Stimulated activated CD4-positive, alpha-beta T cell treated with anti-CD3 and anti-CD28 coated beads, Interleukin-1b, Interleukin-23, amount 100 ng/mL, for 4 hours (primary cell): ENCODE measurements around the gene NELL1.

Experiments used
- DNase-seq, 2 donors: peaks; one replicate each; pipeline ENCODE4 v3.0.0-alpha.2; 2020; ENCODE audit warnings: low read depth in 2 of 2

NELL1 gene

DNA sequence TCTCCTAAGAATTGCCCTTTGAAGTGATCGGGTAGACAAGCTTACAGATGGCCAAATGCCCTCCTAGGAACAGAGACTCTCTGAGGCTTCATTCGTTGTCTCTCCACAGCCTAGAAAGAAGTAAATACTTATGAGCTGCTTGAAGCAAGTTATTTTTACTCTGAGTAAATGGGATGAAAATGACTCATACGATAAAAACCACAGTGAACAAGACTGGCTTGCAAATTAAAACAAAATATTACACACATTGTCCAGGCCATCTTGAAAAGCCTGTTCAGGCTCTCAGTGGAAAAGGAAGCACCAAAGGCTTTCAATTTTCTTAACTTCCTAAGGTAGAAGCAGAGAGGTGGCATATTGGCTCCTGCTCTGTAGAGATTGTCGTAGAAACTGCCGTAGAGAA lies 294.2 kb downstream of the NELL1 start:
- no peak for DNase-seq

DNA sequence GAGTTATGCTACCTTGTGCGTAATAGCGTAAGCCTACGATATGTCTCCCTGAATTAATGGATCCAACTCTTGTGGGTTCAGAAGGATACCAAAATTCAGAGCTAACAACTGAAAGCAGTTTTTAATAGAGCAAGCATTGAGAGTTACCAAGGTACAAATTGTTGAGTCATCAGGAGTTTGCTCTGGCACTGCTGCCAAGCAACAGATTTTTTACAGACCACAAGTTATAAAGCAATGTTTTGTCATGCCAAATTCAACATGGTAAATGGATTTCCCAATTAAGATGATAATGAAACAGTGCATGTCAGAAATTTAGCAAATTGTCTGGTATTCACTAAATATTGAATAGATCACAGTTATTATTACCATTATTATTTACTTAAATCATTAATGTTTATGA lies 295.6 kb downstream of the NELL1 start:
- no peak for DNase-seq

- no peak for DNase-seq
Observed at GRCh38 chr11:20966489-20966888, 297.1 kb downstream of the NELL1 start.

DNA sequence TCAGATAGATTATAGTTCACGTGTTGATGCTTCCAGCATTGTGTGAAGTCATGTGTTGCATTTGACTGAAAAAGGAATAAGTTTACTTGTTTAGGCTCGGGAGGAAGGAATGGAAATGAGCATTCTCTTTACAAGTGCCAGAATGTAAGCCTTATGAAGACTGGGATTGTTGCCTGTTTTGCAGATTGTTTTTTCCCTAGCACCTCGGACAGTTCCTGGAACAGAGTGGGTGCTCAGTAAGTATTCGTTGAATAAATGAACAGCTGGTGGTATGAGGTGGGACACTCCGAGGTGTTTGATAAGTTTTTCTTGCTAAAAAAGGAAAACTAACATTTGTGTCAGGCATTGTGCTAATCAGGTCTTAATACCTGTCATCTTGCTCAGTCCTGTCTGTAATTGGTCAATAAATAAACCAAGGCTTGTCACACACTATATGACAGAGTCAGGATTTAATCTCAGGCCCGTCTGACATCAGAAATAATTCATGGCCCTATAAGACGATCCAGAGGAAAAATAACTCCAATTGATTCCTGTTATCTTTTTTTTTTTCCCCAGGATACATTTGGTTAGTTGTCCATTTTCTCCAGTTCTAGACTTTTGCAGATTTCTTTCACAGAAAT lies 304.7 kb downstream of the NELL1 start:
- DNase-seq = no peak

DNA sequence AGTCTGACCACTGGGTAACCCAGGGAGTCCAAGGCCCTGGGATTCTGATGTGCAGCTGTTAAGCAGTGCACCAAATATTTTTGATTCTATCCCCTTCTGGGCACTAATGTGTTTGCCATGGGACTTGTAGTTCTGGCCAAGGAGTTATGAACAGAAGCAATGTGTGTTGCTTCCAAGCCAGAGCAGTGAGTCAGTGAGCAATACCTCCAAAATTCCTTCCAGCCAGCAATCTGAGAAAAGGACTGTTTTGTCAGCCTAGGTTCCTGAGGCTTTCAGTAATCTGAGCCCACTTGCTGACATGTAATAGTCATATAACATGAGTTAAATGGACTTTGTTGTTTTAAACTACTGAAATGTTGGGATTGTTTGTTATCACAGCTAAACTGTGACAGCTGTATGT lies 311.4 kb downstream of the NELL1 start:
- no peak for DNase-seq

- no peak for DNase-seq
Observed at GRCh38 chr11:20990447-20990846, 321.1 kb downstream of the NELL1 start.

GRCh38 chr11:20991471-20991870 lies 322.1 kb downstream of the NELL1 start:
- DNase-seq = no peak

- no peak for DNase-seq
Observed at GRCh38 chr11:21007297-21007696, 337.9 kb downstream of the NELL1 start.

DNA sequence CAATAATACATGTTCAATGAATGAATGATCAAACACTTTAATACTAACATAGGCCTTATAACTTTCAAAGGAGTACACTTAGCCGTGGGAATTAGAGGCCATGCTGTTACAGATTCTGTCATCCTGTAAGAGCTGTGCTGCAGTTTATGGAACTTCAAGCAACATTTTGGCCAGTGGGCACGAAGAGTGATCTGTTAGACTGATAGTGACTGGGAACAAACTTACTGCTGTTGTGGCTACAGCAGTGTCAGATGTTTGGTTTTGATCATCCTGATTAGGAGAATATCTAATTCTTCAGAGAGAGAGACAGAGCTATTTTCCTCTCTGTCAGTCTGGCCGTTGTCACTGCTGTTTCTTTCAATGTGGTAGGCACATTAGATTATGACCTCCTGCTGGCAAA lies 348.9 kb downstream of the NELL1 start:
- DNase-seq = no peak

- DNase-seq = no peak
Observed at GRCh38 chr11:21026685-21027084, 357.3 kb downstream of the NELL1 start.

GRCh38 chr11:21037850-21038249 lies 368.5 kb downstream of the NELL1 start:
- no peak for DNase-seq

DNA sequence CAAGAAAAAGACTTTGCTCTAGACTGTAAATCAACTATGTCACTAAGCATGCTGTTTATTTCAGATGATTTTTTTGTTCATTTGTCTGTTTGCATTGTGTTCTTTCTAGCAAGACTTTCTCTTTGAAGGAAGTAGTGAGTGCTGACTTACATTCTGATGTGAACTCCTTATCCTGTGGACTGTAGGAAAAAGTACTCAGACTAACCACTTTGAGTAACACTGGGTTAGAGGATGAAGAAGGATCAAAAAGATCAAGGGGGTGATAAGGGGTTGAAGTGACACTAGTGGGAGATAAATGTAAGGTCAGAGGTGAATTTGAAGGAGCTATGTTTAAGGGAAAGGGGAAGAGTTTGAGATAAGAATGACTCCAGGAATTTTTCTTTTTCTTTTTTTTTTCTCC lies 369.4 kb downstream of the NELL1 start:
- DNase-seq = no peak

GRCh38 chr11:21040630-21041029 lies 371.2 kb downstream of the NELL1 start:
- no peak for DNase-seq

DNA sequence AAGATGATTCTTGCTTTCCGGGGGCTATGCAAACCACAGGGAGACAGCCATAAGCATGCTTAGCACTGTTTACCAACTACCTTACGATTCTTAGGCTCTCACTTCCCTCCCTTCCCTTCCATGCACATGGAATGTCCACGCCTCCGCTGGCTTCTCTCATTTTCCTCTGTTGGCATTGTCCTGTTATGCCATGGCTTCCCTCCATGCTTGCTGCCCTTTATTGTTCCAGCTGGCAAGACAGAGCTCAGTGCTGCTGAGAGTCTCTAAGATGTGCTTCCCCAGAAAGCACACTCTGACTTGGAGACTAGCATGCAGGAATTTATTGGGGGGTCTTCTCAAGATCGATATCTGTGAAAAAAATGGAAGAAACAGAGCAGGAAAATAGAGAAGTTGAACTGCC lies 379.2 kb downstream of the NELL1 start:
- DNase-seq = no peak

DNA sequence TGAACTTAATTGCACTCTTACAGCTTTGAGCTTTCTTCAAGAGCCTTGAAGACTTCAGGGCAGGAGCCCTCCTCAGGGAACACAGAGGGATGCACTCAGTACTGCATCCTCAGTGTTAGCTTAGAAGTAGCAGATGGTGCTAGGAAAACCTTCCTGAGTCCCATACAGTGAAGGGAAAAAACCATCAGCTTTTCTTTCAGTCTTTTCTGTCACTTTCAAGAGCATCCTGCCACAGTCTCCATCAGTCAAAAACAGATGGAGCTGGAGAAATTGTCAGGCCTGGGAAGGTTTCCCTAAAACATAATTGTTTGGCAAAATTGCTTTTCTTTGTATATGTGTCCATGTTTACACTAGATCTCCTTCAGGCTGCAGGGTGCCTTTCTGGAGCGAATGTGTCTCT lies 384.1 kb downstream of the NELL1 start:
- no peak for DNase-seq

GRCh38 chr11:21056644-21057043 lies 387.3 kb downstream of the NELL1 start:
- DNase-seq = no peak

DNA sequence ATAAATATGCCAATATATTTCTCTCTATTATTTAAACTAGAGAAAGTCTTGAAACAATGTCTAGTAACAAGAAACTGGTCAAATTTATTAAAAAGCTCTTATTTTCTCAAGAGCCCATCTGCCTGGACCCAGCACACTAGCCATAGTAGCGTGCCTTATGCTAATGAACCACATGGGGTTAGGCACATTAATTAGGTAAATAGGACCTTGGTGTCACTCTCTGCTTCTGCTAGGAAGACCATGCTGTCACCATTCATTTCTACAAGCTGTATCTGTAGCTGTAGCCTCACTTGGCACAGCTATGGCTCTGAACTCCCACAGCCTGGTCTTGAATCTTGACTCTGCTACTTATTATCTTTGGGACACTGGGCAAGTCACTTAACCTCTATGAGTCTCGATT lies 390.5 kb downstream of the NELL1 start:
- no peak for DNase-seq

DNA sequence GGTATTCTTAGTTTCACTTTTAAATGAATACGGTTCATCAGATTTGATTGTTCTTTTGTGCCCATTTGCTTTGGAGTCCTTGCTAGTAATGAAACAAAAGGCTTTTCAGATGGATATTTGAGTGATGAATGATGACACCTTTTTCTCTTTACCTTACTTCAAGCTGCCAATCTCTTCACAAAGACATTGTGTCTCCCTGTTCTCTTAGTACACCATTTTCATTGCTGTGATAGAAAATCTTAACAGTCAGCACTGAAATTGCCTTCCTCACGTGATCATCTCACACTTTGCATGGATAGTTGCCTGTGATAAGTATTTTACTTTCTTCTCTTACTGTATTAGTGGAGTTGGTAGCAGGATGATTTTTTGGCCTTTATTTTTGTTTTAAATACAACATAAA lies 396.6 kb downstream of the NELL1 start:
- DNase-seq = no peak

GRCh38 chr11:21068886-21069285 lies 399.5 kb downstream of the NELL1 start:
- DNase-seq = no peak

- DNase-seq = no peak
Observed at GRCh38 chr11:21069909-21070308, 400.5 kb downstream of the NELL1 start.

GRCh38 chr11:21072558-21072957 lies 403.2 kb downstream of the NELL1 start:
- DNase-seq = no peak

- no peak for DNase-seq
Observed at GRCh38 chr11:21082853-21083252, 413.5 kb downstream of the NELL1 start.

- DNase-seq = no peak
Observed at GRCh38 chr11:21088930-21089329, 419.5 kb downstream of the NELL1 start.

DNA sequence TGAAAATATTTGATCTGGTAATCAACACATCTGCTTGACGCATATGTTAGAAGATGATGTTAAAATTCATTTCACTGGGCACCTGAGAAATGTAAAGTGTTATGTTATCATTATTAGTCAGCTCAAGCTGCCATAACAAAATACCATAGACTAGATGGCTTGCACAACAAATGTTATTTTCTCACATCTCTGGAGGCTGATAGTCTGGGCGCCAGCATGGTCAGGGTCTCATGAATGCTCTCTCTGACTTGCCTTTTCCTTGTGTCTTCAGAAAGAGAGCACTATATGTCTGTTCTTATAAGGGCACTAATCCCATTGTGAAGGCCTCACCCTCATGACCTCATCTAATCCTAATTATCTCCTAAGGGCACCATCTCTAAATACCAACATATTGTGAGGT lies 435.3 kb downstream of the NELL1 start:
- DNase-seq = no peak
